Ishikawa (cell line): Measurements from ENCODE around the gene PYCR2.

ENCODE experiments used
- CEBPB ChIP-seq: IDR thresholded peaks from 2 replicates; pipeline ENCODE4 v1.6.1; 2012
- EGR1 ChIP-seq: IDR thresholded peaks from 2 replicates; pipeline ENCODE4 v1.6.1; 2012
- EP300 ChIP-seq: IDR thresholded peaks from 2 replicates; pipeline ENCODE4 v1.6.1; 2012; ENCODE audit warnings: borderline replicate concordance
- MAX ChIP-seq: IDR thresholded peaks from 2 replicates; pipeline ENCODE4 v1.6.1; 2012
- NFIC ChIP-seq: IDR thresholded peaks from 2 replicates; pipeline ENCODE4 v1.6.1; 2012
- RAD21 ChIP-seq: IDR thresholded peaks from 2 replicates; pipeline ENCODE4 v1.6.1; 2012; ENCODE audit warnings: low read depth
- TAF1 ChIP-seq: IDR thresholded peaks from 2 replicates; pipeline ENCODE4 v1.6.1; 2012; ENCODE audit warnings: low read depth, mild to moderate bottlenecking
- TCF12 ChIP-seq: IDR thresholded peaks from 2 replicates; pipeline ENCODE4 v1.6.1; 2012; ENCODE audit warnings: low read depth
- TEAD4 ChIP-seq: IDR thresholded peaks from 2 replicates; pipeline ENCODE4 v1.6.1; 2012
- USF1 ChIP-seq: IDR thresholded peaks from 2 replicates; pipeline ENCODE4 v1.6.1; 2012
- YY1 ChIP-seq: IDR thresholded peaks from 2 replicates; pipeline ENCODE4 v1.6.1; 2012; ENCODE audit warnings: low read depth
- ZBTB7A ChIP-seq: IDR thresholded peaks from 2 replicates; pipeline ENCODE4 v1.6.1; 2012; ENCODE audit warnings: low read depth
- TF ChIP-seq, protein P1 (sequence below): IDR thresholded peaks from 2 replicates; pipeline ENCODE4 v1.6.1; 2012; ENCODE audit warnings: low read depth, mild to moderate bottlenecking

GRCh38 chr1:225890346-225891228 lies 33.5 kb downstream of the PYCR2 start:
- TF ChIP-seq ZBTB7A (peak; percentile 14; the same call in 1 of the 2 replicates), EP300 (no peak), YY1 (no peak), TCF12 (no peak), RAD21 (no peak), MAX (no peak), TEAD4 (no peak), TAF1 (no peak), NFIC (no peak), CEBPB (no peak), EGR1 (no peak), USF1 (no peak)
- TF ChIP-seq, protein P1, sequence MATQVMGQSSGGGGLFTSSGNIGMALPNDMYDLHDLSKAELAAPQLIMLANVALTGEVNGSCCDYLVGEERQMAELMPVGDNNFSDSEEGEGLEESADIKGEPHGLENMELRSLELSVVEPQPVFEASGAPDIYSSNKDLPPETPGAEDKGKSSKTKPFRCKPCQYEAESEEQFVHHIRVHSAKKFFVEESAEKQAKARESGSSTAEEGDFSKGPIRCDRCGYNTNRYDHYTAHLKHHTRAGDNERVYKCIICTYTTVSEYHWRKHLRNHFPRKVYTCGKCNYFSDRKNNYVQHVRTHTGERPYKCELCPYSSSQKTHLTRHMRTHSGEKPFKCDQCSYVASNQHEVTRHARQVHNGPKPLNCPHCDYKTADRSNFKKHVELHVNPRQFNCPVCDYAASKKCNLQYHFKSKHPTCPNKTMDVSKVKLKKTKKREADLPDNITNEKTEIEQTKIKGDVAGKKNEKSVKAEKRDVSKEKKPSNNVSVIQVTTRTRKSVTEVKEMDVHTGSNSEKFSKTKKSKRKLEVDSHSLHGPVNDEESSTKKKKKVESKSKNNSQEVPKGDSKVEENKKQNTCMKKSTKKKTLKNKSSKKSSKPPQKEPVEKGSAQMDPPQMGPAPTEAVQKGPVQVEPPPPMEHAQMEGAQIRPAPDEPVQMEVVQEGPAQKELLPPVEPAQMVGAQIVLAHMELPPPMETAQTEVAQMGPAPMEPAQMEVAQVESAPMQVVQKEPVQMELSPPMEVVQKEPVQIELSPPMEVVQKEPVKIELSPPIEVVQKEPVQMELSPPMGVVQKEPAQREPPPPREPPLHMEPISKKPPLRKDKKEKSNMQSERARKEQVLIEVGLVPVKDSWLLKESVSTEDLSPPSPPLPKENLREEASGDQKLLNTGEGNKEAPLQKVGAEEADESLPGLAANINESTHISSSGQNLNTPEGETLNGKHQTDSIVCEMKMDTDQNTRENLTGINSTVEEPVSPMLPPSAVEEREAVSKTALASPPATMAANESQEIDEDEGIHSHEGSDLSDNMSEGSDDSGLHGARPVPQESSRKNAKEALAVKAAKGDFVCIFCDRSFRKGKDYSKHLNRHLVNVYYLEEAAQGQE: no peak
